Keratinocyte (primary cell): ENCODE measurements around the gene GABRB2. TPM values are rescaled to one million over a fixed set of nuclear protein-coding genes. Genes with fewer than 3 reads are reported as not detected.

Experiments used
- DNase-seq: peaks from one replicate; pipeline ENCODE4 v3.0.0-alpha.2; 2011; ENCODE audit warnings: low read depth, missing footprints, low spot score
- FAIRE-seq: peaks from 2 replicates; lab custom pipeline; 2011; peaks lifted over from hg19 to GRCh38; lab: Jason Lieb, UNC
- H2AFZ ChIP-seq: 2 replicates; pipeline ENCODE4 v1.6.0; 2012; ENCODE audit warnings: low read length, control low read depth, inconsistent platforms; ENCODE audit not compliant: control insufficient read depth
- H3K27ac ChIP-seq: 2 replicates; pipeline ENCODE4 v1.5.1; 2011; ENCODE audit warnings: low read length; ENCODE audit not compliant: control insufficient read depth, insufficient read depth
- H3K27me3 ChIP-seq: 3 replicates; pipeline ENCODE4 v1.6.0; 2011; ENCODE audit warnings: low read length; ENCODE audit not compliant: control insufficient read depth, insufficient read depth; ENCODE audit errors: extremely low read depth
- H3K36me3 ChIP-seq, 2 experiments: 2 replicates in 1 of 2; 3 replicates in 1 of 2; pipeline ENCODE4 v1.5.1; 2011; ENCODE audit warnings: low read length in 2 of 2, mild to moderate bottlenecking in 1 of 2; ENCODE audit not compliant: control insufficient read depth in 2 of 2, insufficient read depth in 2 of 2; ENCODE audit errors: extremely low read depth in 1 of 2
- H3K4me1 ChIP-seq: 3 replicates; pipeline ENCODE4 v1.5.1; 2011; ENCODE audit warnings: low read length; ENCODE audit not compliant: control insufficient read depth, insufficient read depth; ENCODE audit errors: extremely low read depth
- H3K4me2 ChIP-seq: 3 replicates; pipeline ENCODE4 v1.6.0; 2011; ENCODE audit warnings: low read depth, low read length; ENCODE audit not compliant: control insufficient read depth, insufficient read depth; ENCODE audit errors: extremely low read depth
- H3K4me3 ChIP-seq, 3 experiments: fragments of 200-600 bp in 1 of 3; sonication (generic) in 1 of 3; 2 replicates in 2 of 3; 3 replicates in 1 of 3; pipeline ENCODE4 v1.5.1; 2011 to 2016; ENCODE audit warnings: low read length in 3 of 3, mild to moderate bottlenecking in 3 of 3, control low read depth in 2 of 3, inconsistent platforms in 1 of 3, low read depth in 1 of 3, mixed read lengths in 1 of 3, mixed run types in 1 of 3, moderate library complexity in 1 of 3; ENCODE audit not compliant: control insufficient read depth in 2 of 3, insufficient read depth in 2 of 3; ENCODE audit errors: extremely low read depth in 1 of 3
- H3K79me2 ChIP-seq: 2 replicates; pipeline ENCODE4 v1.6.0; 2012; ENCODE audit warnings: low read length; ENCODE audit not compliant: control insufficient read depth, insufficient read depth
- H3K9ac ChIP-seq: 3 replicates; pipeline ENCODE4 v1.6.0; 2011; ENCODE audit warnings: low read length; ENCODE audit not compliant: control insufficient read depth, insufficient read depth; ENCODE audit errors: extremely low read depth
- H3K9me1 ChIP-seq: 3 replicates; pipeline ENCODE4 v1.6.0; 2011; ENCODE audit warnings: low read length; ENCODE audit not compliant: control insufficient read depth, insufficient read depth; ENCODE audit errors: extremely low read depth
- H3K9me3 ChIP-seq: 2 replicates; pipeline ENCODE4 v1.5.1; 2012; ENCODE audit warnings: low read depth, low read length; ENCODE audit not compliant: control insufficient read depth
- H4K20me1 ChIP-seq: 3 replicates; pipeline ENCODE4 v1.6.0; 2011; ENCODE audit warnings: low read length; ENCODE audit not compliant: control insufficient read depth, insufficient read depth; ENCODE audit errors: extremely low read depth
- CTCF ChIP-seq, 3 experiments: IDR thresholded peaks in 1 of 3; conservative IDR thresholded peaks in 1 of 3; optimal IDR thresholded peaks in 1 of 3; 2 replicates in 2 of 3; 3 replicates in 1 of 3; pipeline versions ENCODE3 to v1.5.1; 2011; ENCODE audit warnings: low read length in 3 of 3, mild to moderate bottlenecking in 3 of 3, moderate library complexity in 2 of 3, control low read depth in 1 of 3, inconsistent platforms in 1 of 3; ENCODE audit not compliant: insufficient read depth in 2 of 3; ENCODE audit errors: extremely low read depth in 1 of 3
- EZH2 ChIP-seq: IDR thresholded peaks from one replicate; pipeline ENCODE4 v1.6.1; 2012; ENCODE audit warnings: inconsistent platforms, mild to moderate bottlenecking, low read length, moderate library complexity
- dilution Hi-C: fragments of 300-500 bp; cut with MboI; formaldehyde crosslinking; loops from one replicate; pipeline ENCODE4 v1.7.0; 2020; ENCODE audit warnings: low sequenced_read_pairs; ENCODE audit not compliant: extremely low pct_ligation_motif_present
- polyA plus RNA-seq, 5 experiments: library from polyadenylated mRNA; depleted of rRNA in 3 of 5; stranded (reverse) in 3 of 5; stranded (forward) in 1 of 5; unstranded in 1 of 5; fragments of >200 nt; gene quantifications; 1 replicate in 1 of 5; 2 replicates in 3 of 5; 3 replicates in 1 of 5; pipeline versions ENCODE4 v1.2.1 to v1.2.3, GENCODE V29; 2011 to 2012; ENCODE audit warnings: missing spikeins in 2 of 5, low read depth in 1 of 5, low replicate concordance in 1 of 5

Gene GABRB2
- polyA plus RNA-seq, 1 donor (not counting 4 experiments of a cell fraction or from before 2014, with no cell fraction given), result not detected

- dilution Hi-C loops, result no loop called here
Measured at GRCh38 chr5:161332343-161332742, 214.2 kb downstream of the GABRB2 start.

GRCh38 chr5:161314033-161314432 is 232.5 kb downstream of the GABRB2 start:
- no peak overlapping the region for H3K4me3 ChIP-seq
- no peak for DNase-seq
- no peaks in the 10 kb centered on the region for H3K36me3 ChIP-seq
- FAIRE-seq, result no peak
- no peak overlapping the region for H3K27ac ChIP-seq
- H3K9ac ChIP-seq, result no peak overlapping the region
- H3K9me1 ChIP-seq, result no peaks in the 10 kb centered on the region
- H2AFZ ChIP-seq, result no peak overlapping the region
- H3K4me2 ChIP-seq, result no peak overlapping the region
- H4K20me1 ChIP-seq, result no peaks in the 10 kb centered on the region
- H3K27me3 ChIP-seq, result no peaks in the 10 kb centered on the region
- no peaks in the 10 kb centered on the region for H3K4me1 ChIP-seq
- H3K9me3 ChIP-seq, result no peaks in the 10 kb centered on the region
- TF ChIP-seq EZH2 (no peak), CTCF (optimal IDR thresholded peaks at IDR 0.05 in 1 of 3, IDR thresholded peaks at IDR 0.05 in 1 of 3, conservative IDR thresholded peaks at IDR 0.05 in 1 of 3; ENCODE audit: extremely low read depth in 1 of 3, insufficient read depth in 2 of 3, low read length in 3 of 3) (no peak)
- dilution Hi-C loops, result no loop called here
- no peaks in the 10 kb centered on the region for H3K79me2 ChIP-seq

More at GRCh38 chr5:161332343-161332742, 214.2 kb downstream of the GABRB2 start:
- no peak for FAIRE-seq
- H3K9me1 ChIP-seq, result no peaks in the 10 kb centered on the region
- no peak overlapping the region for H3K27ac ChIP-seq
- H3K27me3 ChIP-seq, result no peaks in the 10 kb centered on the region
- TF ChIP-seq EZH2 (no peak), CTCF (optimal IDR thresholded peaks at IDR 0.05 in 1 of 3, IDR thresholded peaks at IDR 0.05 in 1 of 3, conservative IDR thresholded peaks at IDR 0.05 in 1 of 3; ENCODE audit: extremely low read depth in 1 of 3, insufficient read depth in 2 of 3, low read length in 3 of 3) (no peak)
- H3K4me3 ChIP-seq, result no peak overlapping the region
- no peaks in the 10 kb centered on the region for H3K79me2 ChIP-seq
- H3K9me3 ChIP-seq, result no peaks in the 10 kb centered on the region
- no peak for DNase-seq
- H3K36me3 ChIP-seq, result no peaks in the 10 kb centered on the region
- no peaks in the 10 kb centered on the region for H3K4me1 ChIP-seq
- H3K9ac ChIP-seq, result no peak overlapping the region
- H2AFZ ChIP-seq, result no peak overlapping the region
- no peak overlapping the region for H3K4me2 ChIP-seq
- H4K20me1 ChIP-seq, result no peaks in the 10 kb centered on the region
